Body of pancreas (tissue), 4 donors: ENCODE measurements around the gene ELAVL4. TPM values are rescaled to one million over a fixed set of nuclear protein-coding genes. Genes with fewer than 3 reads are reported as not detected.
A peak's percentile ranks its signal among the peaks of the same experiment; 100 is the strongest.

Experiments used
- ATAC-seq: fragments of 150-250 bp; one replicate; pipeline ENCODE4 v1.9.1; 2016
- DNase-seq, 4 donors: peaks; one replicate each; pipeline ENCODE4 v3.0.0-alpha.2; 2019
- H3K27ac ChIP-seq, 4 donors: fragments of 200-600 bp; sonication (generic); 1 replicate in 3 of 4; 2 replicates in 1 of 4; pipeline versions ENCODE4 v1.5.1 to v1.6.1; 2016 to 2019; ENCODE audit warnings: mild to moderate bottlenecking in 1 of 4, mixed read lengths in 1 of 4, moderate library complexity in 1 of 4
- H3K27me3 ChIP-seq, 2 donors: fragments of 200-600 bp; sonication (generic); one replicate each; pipeline ENCODE4 v1.6.0; 2016; ENCODE audit warnings: mild to moderate bottlenecking in 1 of 2
- H3K36me3 ChIP-seq, 2 donors: fragments of 200-600 bp; sonication (generic); replicated peaks in 1 of 2; 2 replicates each; pipeline ENCODE4 v1.5.1; 2016; ENCODE audit warnings: low read depth in 2 of 2; ENCODE audit not compliant: insufficient read depth in 1 of 2
- H3K4me1 ChIP-seq: fragments of 200-600 bp; sonication (generic); one replicate; pipeline ENCODE4 v1.6.0; 2016
- H3K4me3 ChIP-seq, 2 donors: fragments of 200-600 bp; sonication (generic); 1 replicate in 1 of 2; 2 replicates in 1 of 2; pipeline ENCODE4 v1.5.1; 2016 to 2019
- H3K9me3 ChIP-seq, 3 donors: fragments of 200-600 bp; sonication (generic); 1 replicate in 2 of 3; 2 replicates in 1 of 3; pipeline ENCODE4 v1.5.1; 2016
- CTCF ChIP-seq, 7 experiments: fragments of 450-650 bp in 4 of 7; fragments of 200-600 bp in 3 of 7; sonication (generic) in 3 of 7; IDR thresholded peaks; one replicate each; pipeline ENCODE4 v1.5.1; 2016 to 2019; ENCODE audit warnings: antibody characterized with exemption in 7 of 7
- POLR2A ChIP-seq, 3 donors: fragments of 450-650 bp; IDR thresholded peaks; one replicate each; pipeline ENCODE4 v1.6.1; 2016; ENCODE audit warnings: antibody characterized with exemption in 3 of 3, mild to moderate bottlenecking in 2 of 3
- WGBS, 2 donors: methylation state at CpG; one replicate each; pipeline ENCODE4 v1.1.5; 2017; 5-methylcytosine and 5-hydroxymethylcytosine counted together
- intact Hi-C: fragments of 100-400 bp; cut with DNase I; formaldehyde crosslinking; loops from one replicate; pipeline ENCODE4 v1.15.1; 2023
- total RNA-seq, 2 donors: library from RNA; depleted of rRNA; stranded (reverse); fragments of >200 nt; gene quantifications; one replicate each; pipeline ENCODE4 v1.1.0, GENCODE V29; 2016

Gene ELAVL4
- total RNA-seq, 2 donors from 2014 or later: 1.0 TPM; not detected in 1

- DNase-seq: peak in 2 of 4 donors; percentile 8 to 33
- H3K36me3 ChIP-seq: no peaks in the 10 kb centered on the region
- intact Hi-C loops: no loop called here
- H3K27ac ChIP-seq: no peak overlapping the region
- H3K4me1 ChIP-seq: no peaks in the 10 kb centered on the region
- H3K4me3 ChIP-seq: no peak overlapping the region
- H3K27me3 ChIP-seq: no peaks in the 10 kb centered on the region
- peak in 6 of 7 experiments; percentile 20 to 47 (median 30) for TF ChIP-seq CTCF (IDR thresholded peaks at IDR 0.05)
- TF ChIP-seq POLR2A (IDR thresholded peaks at IDR 0.05): no peak
- H3K9me3 ChIP-seq: no peaks in the 10 kb centered on the region
- 50 to 65% methylated on average over 3 of the region's 3 CpGs for WGBS, 2 donors
- ATAC-seq: no peak
Measured at GRCh38 chr1:50080904-50081586, 27.7 kb upstream of the ELAVL4 start.

GRCh38 chr1:50084389-50084788, 24.3 kb upstream of the ELAVL4 start:
- DNase-seq (no peak), ATAC-seq (no peak)
- no peak for TF ChIP-seq CTCF (IDR thresholded peaks at IDR 0.05)
- no peak for TF ChIP-seq POLR2A (IDR thresholded peaks at IDR 0.05)
- Histone ChIP-seq H3K9me3 (no peaks in the 10 kb centered on the region), H3K4me3 (no peak overlapping the region), H3K27me3 (no peaks in the 10 kb centered on the region), H3K4me1 (no peaks in the 10 kb centered on the region), H3K27ac (no peak overlapping the region), H3K36me3 (no peaks in the 10 kb centered on the region)
- 41 to 58% methylated on average over 1 of the region's 1 CpG for WGBS, 2 donors
- intact Hi-C loops: no loop called here

- no peak for DNase-seq
- TF ChIP-seq CTCF (IDR thresholded peaks at IDR 0.05) (no peak), POLR2A (IDR thresholded peaks at IDR 0.05) (no peak)
- H3K27me3 ChIP-seq: no peaks in the 10 kb centered on the region
- no peaks in the 10 kb centered on the region for H3K9me3 ChIP-seq
- no peak overlapping the region for H3K27ac ChIP-seq
- intact Hi-C loops: no loop called here
- no peaks in the 10 kb centered on the region for H3K36me3 ChIP-seq
- no peak for ATAC-seq
- H3K4me1 ChIP-seq: no peaks in the 10 kb centered on the region
- H3K4me3 ChIP-seq: no peak overlapping the region
- WGBS, 2 donors: 72 to 76% methylated on average over 9 of the region's 9 CpGs
Measured at GRCh38 chr1:50091068-50091467, 17.7 kb upstream of the ELAVL4 start.

- no peaks in the 10 kb centered on the region for H3K36me3 ChIP-seq
- H3K27me3 ChIP-seq: no peaks in the 10 kb centered on the region
- ATAC-seq (no peak), DNase-seq (no peak)
- 72 to 74% methylated on average over 3 of the region's 3 CpGs for WGBS, 2 donors
- H3K9me3 ChIP-seq: no peaks in the 10 kb centered on the region
- H3K4me3 ChIP-seq: no peak overlapping the region
- H3K4me1 ChIP-seq: no peaks in the 10 kb centered on the region
- TF ChIP-seq CTCF (IDR thresholded peaks at IDR 0.05): no peak
- no peak for TF ChIP-seq POLR2A (IDR thresholded peaks at IDR 0.05)
- no peak overlapping the region for H3K27ac ChIP-seq
- intact Hi-C loops: no loop called here
Measured at GRCh38 chr1:50095716-50096115, 13.0 kb upstream of the ELAVL4 start.
